Spleen (tissue), 7 donors: Measurements from ENCODE around the gene PRR23E.

Source experiments
- POLR2A ChIP-seq, 3 donors: fragments of 450-650 bp; IDR thresholded peaks; one replicate each; pipeline ENCODE4 v1.5.1; 2017; ENCODE audit warnings: antibody characterized with exemption in 3 of 3, mild to moderate bottlenecking in 1 of 3
- POLR2AphosphoS5 ChIP-seq, 3 donors: sonication (generic); formaldehyde crosslinking; IDR thresholded peaks; one replicate each; pipeline ENCODE4 v1.5.1; 2017; ENCODE audit warnings: antibody characterized with exemption in 3 of 3
- TF ChIP-seq, protein P1 (sequence below), 11 experiments: fragments of 200-600 bp in 7 of 11; fragments of 450-650 bp in 4 of 11; sonication (generic) in 4 of 11; IDR thresholded peaks in 8 of 11; conservative IDR thresholded peaks in 3 of 11; 1 replicate in 7 of 11; 2 replicates in 4 of 11; pipeline versions ENCODE4 v1.4.0 to v1.8.0; 2016 to 2021; ENCODE audit warnings: antibody characterized with exemption in 11 of 11, inconsistent platforms in 4 of 11, mild to moderate bottlenecking in 1 of 11
- donor health status: DM: no; HTN: no; CAD: no; lungs with moderate emphysema.
- donor health status: DM: no; HTN: no; CAD: no.
- donor health status: DM: no; HTN: no; CAD: no.

- TF ChIP-seq POLR2A (IDR thresholded peaks at IDR 0.05), result no peak
- TF ChIP-seq, protein P1, sequence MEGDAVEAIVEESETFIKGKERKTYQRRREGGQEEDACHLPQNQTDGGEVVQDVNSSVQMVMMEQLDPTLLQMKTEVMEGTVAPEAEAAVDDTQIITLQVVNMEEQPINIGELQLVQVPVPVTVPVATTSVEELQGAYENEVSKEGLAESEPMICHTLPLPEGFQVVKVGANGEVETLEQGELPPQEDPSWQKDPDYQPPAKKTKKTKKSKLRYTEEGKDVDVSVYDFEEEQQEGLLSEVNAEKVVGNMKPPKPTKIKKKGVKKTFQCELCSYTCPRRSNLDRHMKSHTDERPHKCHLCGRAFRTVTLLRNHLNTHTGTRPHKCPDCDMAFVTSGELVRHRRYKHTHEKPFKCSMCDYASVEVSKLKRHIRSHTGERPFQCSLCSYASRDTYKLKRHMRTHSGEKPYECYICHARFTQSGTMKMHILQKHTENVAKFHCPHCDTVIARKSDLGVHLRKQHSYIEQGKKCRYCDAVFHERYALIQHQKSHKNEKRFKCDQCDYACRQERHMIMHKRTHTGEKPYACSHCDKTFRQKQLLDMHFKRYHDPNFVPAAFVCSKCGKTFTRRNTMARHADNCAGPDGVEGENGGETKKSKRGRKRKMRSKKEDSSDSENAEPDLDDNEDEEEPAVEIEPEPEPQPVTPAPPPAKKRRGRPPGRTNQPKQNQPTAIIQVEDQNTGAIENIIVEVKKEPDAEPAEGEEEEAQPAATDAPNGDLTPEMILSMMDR (IDR thresholded peaks at IDR 0.05 in 8 of 11, conservative IDR thresholded peaks at IDR 0.05 in 3 of 11), result no peak
- TF ChIP-seq POLR2AphosphoS5 (IDR thresholded peaks at IDR 0.05), result no peak
Measured at GRCh38 chr3:127193341-127193740, 410 bp downstream of the PRR23E start.
